T-helper 1 cell treated with Interleukin-12 subunit alpha and Interleukin-12 subunit beta and Interleukin-4 antibody, amounts not matched to agents 30 ng/mL and 1 ng/mL, for 36 hours (primary cell): ENCODE data around the gene MARK3. TPM values are rescaled to one million over a fixed set of nuclear protein-coding genes. Genes with fewer than 3 reads are reported as not detected.
"Not testable (repeated sequence)": the region's sequence is repeated elsewhere in the genome, so short reads cannot be mapped to it uniquely, and the experiment has no call there.

Experiments
- intact Hi-C: fragments of 100-400 bp; cut with micrococcal nuclease; formaldehyde crosslinking; loops from one replicate; pipeline ENCODE4 v1.15.1; 2024
- total RNA-seq: library from RNA; stranded (reverse); gene quantifications from 2 replicates; pipeline ENCODE4 v1.2.3, GENCODE V29; 2022

MARK3 gene
- total RNA-seq, result 89.6 and 91.6 TPM in 2 replicates

DNA sequence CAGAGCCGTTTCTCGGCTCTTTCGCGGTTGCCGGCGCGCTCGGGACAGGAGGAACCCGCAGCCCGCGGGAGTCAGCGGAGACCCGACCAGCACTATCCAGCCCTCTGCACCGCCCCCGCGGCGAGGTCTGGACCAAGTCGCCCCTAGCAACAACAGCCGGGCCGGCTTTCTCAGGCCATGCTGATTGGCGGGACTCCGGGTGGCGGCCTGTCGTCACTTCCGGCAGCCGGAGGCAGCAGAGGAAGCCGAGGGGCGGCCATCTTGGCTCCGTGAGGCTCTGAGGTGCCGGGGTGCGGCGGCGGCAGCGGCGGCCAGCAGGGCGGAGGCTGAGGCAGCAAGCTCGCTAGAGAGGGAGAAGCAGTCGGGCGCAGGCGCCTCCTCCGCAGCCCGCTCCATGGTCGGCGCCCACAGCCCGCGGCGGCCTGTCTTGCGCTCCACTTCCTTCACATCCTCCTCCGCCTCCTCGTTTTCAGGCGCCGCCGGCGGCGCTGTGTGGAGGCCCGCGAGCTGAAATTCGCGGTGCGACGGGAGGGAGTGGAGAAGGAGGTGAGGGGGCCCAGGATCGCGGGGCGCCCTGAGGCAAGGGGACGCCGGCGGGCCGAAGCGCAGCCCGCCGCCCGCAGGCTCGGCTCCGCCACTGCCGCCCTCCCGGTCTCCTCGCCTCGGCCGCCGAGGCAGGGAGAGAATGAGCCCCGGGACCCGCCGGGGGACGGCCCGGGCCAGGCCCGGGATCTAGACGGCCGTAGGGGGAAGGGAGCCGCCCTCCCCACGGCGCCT, at the start of gene MARK3:
Gene MARK3 (plus strand): TSS at position 264 of the 777 bp plus-strand sequence. CDS start 615 bp downstream, outside the sequence.
- intact Hi-C loops, result loop anchor here (1.0 to 10.0 kb wide), 6 partner anchors 9 to 1438 kb away; partner anchors contain the start of genes EIF5, KLC1, TRAF3 and XRCC3

- intact Hi-C loops, result loop anchor here (10.0 kb wide), 2 partner anchors 189 to 561 kb away; partner anchors contain the start of genes CKB, TRAF3 and TRMT61A
Measured at GRCh38 chr14:103336191-103336590, 49.0 kb upstream of the MARK3 start.

GRCh38 chr14:103337794-103338193, 47.4 kb upstream of the MARK3 start:
- intact Hi-C loops, result loop anchor here (10.0 kb wide), 2 partner anchors 187 to 563 kb away; partner anchors contain the start of genes CKB, TRAF3 and TRMT61A

DNA sequence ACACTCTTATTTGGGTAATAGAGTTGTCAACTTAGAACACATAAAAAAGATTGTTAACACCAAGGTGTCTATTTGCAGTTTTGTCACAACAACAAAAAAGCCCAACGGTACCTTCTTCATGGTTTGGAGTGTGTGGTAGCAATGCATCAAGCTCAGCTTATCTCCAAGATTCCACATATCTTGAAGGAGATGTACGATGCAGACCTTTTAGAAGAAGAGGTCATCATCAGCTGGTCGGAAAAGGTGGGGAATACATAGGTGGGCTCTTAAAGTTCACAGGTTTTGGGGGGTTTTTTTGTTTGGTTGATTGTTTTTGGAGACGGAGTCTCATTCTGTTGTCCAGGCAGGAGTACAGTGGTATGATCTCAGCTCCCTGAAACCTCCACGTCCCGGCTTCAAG, 45.7 kb upstream of the MARK3 start:
- intact Hi-C loops, result loop anchor here (10.0 kb wide), 2 partner anchors 185 to 565 kb away; partner anchors contain the start of genes CKB, TRAF3 and TRMT61A

DNA sequence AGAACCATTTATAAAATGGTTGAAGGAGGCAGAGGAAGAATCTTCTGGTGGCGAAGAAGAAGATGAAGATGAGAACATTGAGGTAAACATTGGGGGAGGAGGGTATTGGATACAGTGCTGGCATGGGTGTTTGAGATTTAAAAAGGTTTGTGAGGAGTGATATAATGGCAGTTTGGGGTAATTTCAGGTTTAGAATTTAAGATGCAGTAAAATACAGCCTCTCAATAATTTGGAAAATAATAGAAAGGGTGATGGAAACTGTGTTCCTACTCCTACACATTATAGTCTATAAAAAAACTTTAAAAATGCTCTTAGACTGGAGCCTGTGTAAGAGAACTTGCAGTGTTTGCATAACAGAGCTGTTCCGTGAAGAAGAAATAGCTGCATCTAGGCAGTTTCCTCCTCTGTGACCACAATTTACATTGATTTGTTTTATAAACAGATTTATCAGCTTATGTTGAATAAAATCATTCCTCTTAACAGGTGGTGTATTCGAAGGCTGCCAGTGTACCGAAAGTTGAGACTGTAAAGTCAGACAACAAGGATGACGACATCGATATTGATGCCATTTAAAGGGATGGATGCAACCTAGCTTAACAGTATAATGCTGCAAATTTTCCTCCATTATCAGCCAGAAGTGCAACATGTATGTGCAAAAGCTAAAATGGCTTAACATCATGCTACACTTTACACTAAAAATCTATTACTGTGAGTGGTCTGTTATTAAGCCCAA, 44.6 kb upstream of the MARK3 start:
- intact Hi-C loops, result no loop called here

GRCh38 chr14:103341250-103342129, 43.7 kb upstream of the MARK3 start:
- intact Hi-C loops, result no loop called here

GRCh38 chr14:103343164-103343879, 41.9 kb upstream of the MARK3 start:
- intact Hi-C loops, result no loop called here

DNA sequence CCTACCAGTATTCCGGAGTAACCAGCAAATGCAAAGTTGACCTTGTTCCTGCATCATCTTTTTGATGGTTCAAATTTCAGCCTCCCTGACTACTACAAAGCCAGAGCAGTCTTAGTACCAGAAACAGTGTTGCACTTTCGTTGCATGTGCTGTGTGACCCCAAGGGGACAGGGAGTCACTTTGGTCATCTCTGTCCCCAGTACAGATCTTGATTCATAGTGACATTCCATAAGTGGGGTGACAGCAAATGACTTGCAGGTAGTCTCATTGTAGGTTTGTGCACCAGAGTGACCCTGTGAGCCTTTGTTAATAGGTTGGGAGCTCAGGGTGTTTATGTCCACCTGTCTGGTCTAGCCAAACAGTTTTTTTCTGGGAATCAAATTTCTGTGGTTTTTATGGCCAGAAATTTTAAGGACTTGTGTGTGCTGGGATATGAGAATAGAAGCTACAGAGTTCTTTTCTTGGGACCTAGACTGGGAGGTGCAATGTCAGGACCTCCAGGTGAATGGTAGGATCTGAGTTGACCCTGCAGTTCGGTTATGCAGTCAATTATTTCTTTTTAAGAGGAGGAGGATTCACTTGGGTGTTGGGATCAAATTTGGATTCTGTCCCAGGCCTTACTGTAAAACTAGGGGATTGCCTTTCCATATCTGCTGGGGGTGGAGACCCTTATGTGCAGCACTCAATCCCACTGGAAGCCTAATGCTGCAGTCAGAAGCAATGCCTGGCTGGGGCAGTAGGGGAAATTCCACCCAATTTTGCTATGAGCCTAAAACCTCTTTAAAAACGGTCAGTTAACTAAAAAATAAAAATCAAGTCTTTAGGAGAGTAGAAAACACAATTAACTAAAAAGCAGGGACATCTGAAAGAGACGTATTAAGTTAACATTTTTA, 41.1 kb upstream of the MARK3 start:
- intact Hi-C loops, result no loop called here

DNA sequence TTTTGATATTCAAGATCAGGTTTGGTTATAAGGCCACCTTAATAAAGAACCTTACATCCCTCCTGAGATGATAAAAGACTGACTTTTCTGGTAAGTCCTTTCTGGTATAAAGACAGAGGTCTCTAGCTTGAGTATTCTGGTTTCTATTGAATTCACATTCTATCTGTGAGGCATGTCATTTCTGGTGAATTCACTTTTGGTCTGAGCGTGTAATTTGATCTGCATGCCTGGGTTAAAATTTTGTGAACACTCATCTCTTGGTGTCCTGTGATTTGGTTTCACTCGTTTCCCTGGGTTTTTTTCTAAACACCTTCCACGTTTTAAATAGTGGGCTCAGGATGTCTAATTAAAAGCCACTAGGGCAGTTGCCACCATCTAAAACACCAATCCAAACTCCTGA, 38.9 kb upstream of the MARK3 start:
- intact Hi-C loops, result no loop called here

DNA sequence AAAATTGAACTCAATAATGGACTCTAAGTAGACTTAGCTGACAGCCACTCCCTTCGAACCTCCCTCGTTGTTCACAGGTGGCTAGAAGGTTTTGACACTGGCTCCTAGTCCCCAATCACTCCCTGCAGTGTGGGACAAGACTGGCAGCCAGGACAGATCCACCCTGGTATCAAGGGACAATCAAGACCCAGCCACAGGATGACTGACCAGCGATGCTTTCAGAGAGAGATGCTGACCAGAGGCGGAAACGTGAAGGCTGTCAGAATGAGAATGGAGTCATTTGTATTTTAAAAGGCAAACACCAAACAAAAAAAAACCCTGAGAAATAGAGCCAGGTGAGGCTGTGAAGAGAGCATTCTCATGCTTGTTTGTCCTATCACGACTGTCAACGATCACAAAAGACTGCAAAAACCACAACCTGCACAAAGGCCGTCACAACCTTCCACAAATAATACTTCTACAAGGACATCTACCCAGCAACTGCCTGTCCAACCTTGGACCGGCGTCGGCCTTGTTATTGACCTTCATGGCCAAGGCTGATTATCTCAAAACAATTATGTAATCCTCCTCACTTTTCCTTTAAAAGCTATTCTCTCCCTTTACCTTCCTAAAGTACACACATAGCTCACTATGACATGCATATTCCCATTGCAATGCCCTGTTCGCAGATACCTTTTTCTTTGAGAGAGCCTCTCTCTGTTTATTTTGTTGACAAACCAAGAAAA, 38.0 kb upstream of the MARK3 start:
- intact Hi-C loops, result no loop called here

DNA sequence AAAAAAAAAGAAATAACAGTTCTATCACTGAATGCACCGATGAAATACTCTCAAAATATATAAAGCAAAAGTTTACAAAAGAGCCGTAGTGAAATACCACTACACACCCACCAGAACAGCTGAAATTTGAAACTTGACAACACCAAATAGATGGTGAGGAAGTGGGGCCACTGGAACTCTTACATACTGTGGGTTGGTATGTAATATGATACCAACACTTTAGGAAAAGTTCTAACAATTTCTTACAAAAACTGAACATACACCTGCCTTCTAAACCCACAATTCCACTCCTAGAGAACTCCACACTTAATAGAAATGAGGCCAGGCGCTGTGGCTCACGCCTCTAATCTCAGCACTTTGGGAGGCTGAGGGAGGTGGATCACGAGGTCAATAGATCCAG, 37.1 kb upstream of the MARK3 start:
- intact Hi-C loops, result no loop called here

GRCh38 chr14:103349982-103350381, 35.2 kb upstream of the MARK3 start:
- intact Hi-C loops, result no loop called here

GRCh38 chr14:103353362-103353761, 31.9 kb upstream of the MARK3 start:
- intact Hi-C loops, result no loop called here

- intact Hi-C loops, result no loop called here
Measured at GRCh38 chr14:103354141-103354540, 31.1 kb upstream of the MARK3 start.

GRCh38 chr14:103356024-103356682, 29.1 kb upstream of the MARK3 start:
- intact Hi-C loops, result no loop called here

DNA sequence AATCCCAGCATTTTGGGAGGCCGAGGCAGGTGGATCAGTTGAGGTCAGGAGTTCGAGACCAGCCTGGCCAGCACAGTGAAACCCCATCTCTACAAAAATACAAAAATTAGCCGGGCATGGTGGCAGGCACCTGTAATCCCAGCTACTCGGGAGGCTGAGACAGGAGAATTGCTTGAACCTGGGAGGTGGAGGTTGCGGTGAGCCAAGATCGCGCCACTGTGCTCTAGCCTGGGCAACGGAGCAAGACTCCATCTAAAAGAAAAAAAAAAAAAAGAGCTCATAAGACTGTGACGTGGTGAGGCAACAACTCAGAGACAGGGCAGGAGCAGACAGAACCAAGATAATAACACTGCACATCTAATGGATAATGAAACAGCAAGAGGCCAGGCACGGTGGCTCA, 27.7 kb upstream of the MARK3 start:
- intact Hi-C loops, result not testable (repeated sequence)

GRCh38 chr14:103360548-103360947, 24.7 kb upstream of the MARK3 start:
- intact Hi-C loops, result no loop called here

DNA sequence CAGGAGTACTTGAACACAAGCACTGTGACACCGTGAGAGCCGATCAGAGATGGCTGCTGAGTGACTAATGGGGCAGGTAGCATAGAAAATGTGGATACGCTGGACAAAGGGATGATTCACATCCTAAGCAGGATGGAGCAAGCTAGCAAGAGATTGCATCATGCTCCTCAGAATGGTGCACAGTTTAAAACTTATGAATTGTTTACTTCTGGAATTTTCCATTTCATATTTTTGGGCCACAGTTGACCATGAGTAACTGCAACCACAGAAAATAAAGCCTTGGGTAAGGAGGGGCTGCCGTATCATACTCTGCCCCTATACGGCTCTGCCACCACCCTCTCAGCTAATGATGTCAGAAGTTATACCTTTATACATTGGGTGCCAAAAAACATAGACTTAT, 23.3 kb upstream of the MARK3 start:
- intact Hi-C loops, result no loop called here
